ENCODE data around the gene SCARB2. TPM values are rescaled to one million over a fixed set of nuclear protein-coding genes. Genes with fewer than 3 reads are reported as not detected.

Gene SCARB2
- total and polyA plus RNA-seq, 2 of the 4 experiments (the other 2 are of a cell fraction): 69.2 to 102 TPM

DNA sequence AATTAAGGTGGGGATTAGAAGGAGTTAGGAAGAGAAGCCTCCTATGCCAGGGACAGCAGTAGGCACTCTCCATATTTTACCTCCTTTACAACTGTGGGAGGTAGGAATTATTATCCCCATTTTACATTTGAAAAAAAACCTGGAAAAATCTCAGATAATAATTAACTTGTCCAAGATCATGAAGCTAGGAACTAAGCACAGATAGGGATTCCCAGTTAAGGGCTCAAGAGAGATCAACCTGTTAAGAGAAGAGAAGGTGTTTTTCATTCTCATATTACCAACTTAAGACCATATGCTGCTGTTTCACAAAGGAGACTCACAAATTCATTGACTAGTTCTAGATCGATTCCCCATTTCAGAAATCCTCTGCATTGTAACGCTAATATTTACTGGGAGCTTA is 21.8 kb upstream of the SCARB2 start:
- Histone ChIP-seq H2BK120ac (ENCODE audit: low read depth, low read length) (no peak overlapping the region), H4K91ac (ENCODE audit: insufficient read depth, low read depth, low read length) (no peak overlapping the region), H3K9me3 (ENCODE audit: control insufficient read depth, insufficient read depth, low read length) (no peaks in the 10 kb centered on the region; the same call in none of the 2 replicates), H3K4ac (ENCODE audit: low read depth, low read length) (no peak overlapping the region), H3K4me1 (ENCODE audit: control insufficient read depth, insufficient read depth, low read length) (no peaks in the 10 kb centered on the region), H3K4me2 (ENCODE audit: low read depth, low read length) (no peak overlapping the region), H2AK5ac (ENCODE audit: low read depth, low read length) (no peak overlapping the region), H4K20me1 (ENCODE audit: insufficient read depth, low read length) (no peaks in the 10 kb centered on the region), H2AFZ (replicated peaks; ENCODE audit: low read length, poor library complexity) (no peak overlapping the region), H2BK20ac (ENCODE audit: low read depth, low read length) (no peak overlapping the region), H3K36me3 (ENCODE audit: control insufficient read depth, insufficient read depth, low read length) (no peaks in the 10 kb centered on the region), H3K9me1 (ENCODE audit: insufficient read depth, low read length) (no peaks in the 10 kb centered on the region), H3K14ac (replicated peaks; ENCODE audit: low read depth, low read length) (no peak overlapping the region), H3K27me3 (ENCODE audit: control insufficient read depth, insufficient read depth, low read length) (peaks cover 3% of the 10 kb centered on the region), H2AK9ac (replicated peaks; ENCODE audit: low read depth, low read length, poor library complexity) (no peak overlapping the region), H3K18ac (ENCODE audit: low read depth, low read length) (no peak overlapping the region), H4K5ac (ENCODE audit: low read depth, low read length) (no peak overlapping the region), H2BK5ac (ENCODE audit: low read depth, low read length, poor library complexity, severe bottlenecking) (no peak overlapping the region), H3K27ac (ENCODE audit: insufficient read depth, low read length) (no peak overlapping the region), H3K79me1 (ENCODE audit: low read depth in 1 of 2, low read length in 2 of 2) (no peaks in the 10 kb centered on the region), H3K4me3 (ENCODE audit: insufficient read depth, low read depth, low read length) (no peak overlapping the region), H4K8ac (ENCODE audit: low read depth in 2 of 2, low read length in 2 of 2) (no peak overlapping the region), H3K9ac (ENCODE audit: low read depth, low read length) (no peak overlapping the region), H2BK15ac (ENCODE audit: low read depth, low read length) (no peak overlapping the region), H3K56ac (ENCODE audit: extremely low read depth, insufficient read depth, low read length) (no peak overlapping the region), H3K23ac (ENCODE audit: low read depth, low read length) (no peak overlapping the region)
- TF ChIP-seq RAD21 (IDR thresholded peaks at IDR 0.05; ENCODE audit: low read length) (no peak), MXI1 (IDR thresholded peaks at IDR 0.05; ENCODE audit: borderline replicate concordance, low read depth, low read length) (no peak), MAFK (IDR thresholded peaks at IDR 0.05; ENCODE audit: low read depth, low read length) (no peak)
- TF ChIP-seq, protein P1, sequence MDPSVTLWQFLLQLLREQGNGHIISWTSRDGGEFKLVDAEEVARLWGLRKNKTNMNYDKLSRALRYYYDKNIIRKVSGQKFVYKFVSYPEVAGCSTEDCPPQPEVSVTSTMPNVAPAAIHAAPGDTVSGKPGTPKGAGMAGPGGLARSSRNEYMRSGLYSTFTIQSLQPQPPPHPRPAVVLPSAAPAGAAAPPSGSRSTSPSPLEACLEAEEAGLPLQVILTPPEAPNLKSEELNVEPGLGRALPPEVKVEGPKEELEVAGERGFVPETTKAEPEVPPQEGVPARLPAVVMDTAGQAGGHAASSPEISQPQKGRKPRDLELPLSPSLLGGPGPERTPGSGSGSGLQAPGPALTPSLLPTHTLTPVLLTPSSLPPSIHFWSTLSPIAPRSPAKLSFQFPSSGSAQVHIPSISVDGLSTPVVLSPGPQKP (IDR thresholded peaks at IDR 0.05; ENCODE audit: borderline replicate concordance, low read depth, low read length): no peak
- DNase-seq (no peak), ATAC-seq (ENCODE audit: low read depth) (no peak)
- POLR2A ChIA-PET (ENCODE audit: unreplicated experiment): no interaction called here
- BruUV-seq (replicated peaks): no TSS peak
- intact Hi-C loops (cut with micrococcal nuclease): no loop called here
- CTCF ChIA-PET: no interaction called here
- WGBS, 2 experiments (ENCODE audit: extremely low coverage in 2 of 2, insufficient read length in 1 of 2): no CpG with 5 or more reads among the region's 2 CpGs
- in situ Hi-C loops (cut with MboI; ENCODE audit: low sequenced_read_pairs): no loop called here
- dilution Hi-C loops (cut with HindIII; ENCODE audit: low sequenced_read_pairs, unreplicated experiment): no loop called here
